OCI-LY7 (cell line): ENCODE data around the gene WWOX.

Experiments used
- CTCF ChIP-seq: fragments of 200-600 bp; sonication (generic); conservative IDR thresholded peaks from 2 replicates; pipeline ENCODE4 v1.5.1; 2014; ENCODE audit warnings: mild to moderate bottlenecking, antibody characterized with exemption, low read length, moderate library complexity, mixed read lengths
- EZH2phosphoT487 ChIP-seq: fragments of 200-600 bp; sonication (generic); IDR thresholded peaks from 2 replicates; pipeline ENCODE4 v1.6.1; 2018; ENCODE audit warnings: low read depth, borderline replicate concordance, mild to moderate bottlenecking, mixed run types, antibody characterized with exemption, low read length, moderate library complexity, mixed read lengths

GRCh38 chr16:78764478-78764877 is 665.0 kb downstream of the WWOX start:
- TF ChIP-seq CTCF (no peak), EZH2phosphoT487 (no peak)
